ENCODE data around the gene DYNLRB1. TPM values are rescaled to one million over a fixed set of nuclear protein-coding genes. Genes with fewer than 3 reads are reported as not detected.
A peak's percentile ranks its signal among the peaks of the same experiment; 100 is the strongest.

DYNLRB1 gene
- total and polyA plus RNA-seq, 2 of the 13 experiments (the other 11 are each of a cell fraction or from before 2014, with no cell fraction given): 140 to 244 TPM

DNA sequence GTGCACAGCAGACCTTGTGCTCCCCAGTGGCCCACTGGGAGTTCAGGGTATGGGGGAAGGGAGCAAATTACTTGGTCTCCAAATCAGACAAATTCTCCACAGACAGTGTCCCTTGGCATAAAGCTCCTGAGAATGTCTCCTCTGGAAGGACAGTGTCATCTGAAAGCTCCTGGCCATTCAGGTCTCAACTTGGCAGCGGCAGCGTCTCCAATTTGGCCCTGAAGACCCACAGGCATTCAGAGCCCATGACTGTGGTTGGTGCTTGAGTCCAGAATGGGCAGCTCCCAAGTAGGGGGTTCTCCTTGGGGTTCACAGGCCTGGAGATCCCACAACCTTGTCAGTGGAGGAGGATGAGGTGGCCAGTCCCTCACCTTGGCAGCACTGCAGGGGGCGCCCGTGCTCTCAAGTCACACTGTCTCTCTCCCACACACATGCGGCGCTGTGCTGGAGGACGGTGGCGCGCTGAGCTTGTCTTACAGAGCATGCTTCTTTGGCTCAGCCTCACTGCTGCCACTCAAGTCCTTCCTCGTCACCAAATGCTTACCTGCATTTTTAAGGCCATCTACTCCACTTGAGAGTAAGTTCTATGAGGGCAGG is 20.7 kb downstream of the DYNLRB1 start:
- no peak overlapping the region for H3K9ac ChIP-seq (ENCODE audit: insufficient read depth, low read depth, low read length)
- peak; percentile 52 for FAIRE-seq
- no peaks in the 10 kb centered on the region for H3K9me3 ChIP-seq (ENCODE audit: low read length)
- DNase-seq (ENCODE audit: low spot score): peak; percentile 41
- in situ Hi-C loops (cut with HindIII; ENCODE audit: extremely low pct_ligation_motif_present, low pct_unique_long_range_greater_than_20kb) (loop anchor here (5.0 kb wide), 1 partner anchor 175 kb away; no protein-coding TSS in a partner anchor), intact Hi-C loops (cut with micrococcal nuclease; ENCODE audit: unreplicated experiment) (loop anchor here (5.0 kb wide), 1 partner anchor 170 kb away; no protein-coding TSS in a partner anchor)
- no peak overlapping the region for H3K27ac ChIP-seq (ENCODE audit: extremely low read length, insufficient read depth, low read length)
- no peak overlapping the region for H3K4me2 ChIP-seq (ENCODE audit: low read depth, low read length)
- H4K20me1 ChIP-seq (ENCODE audit: insufficient read depth, low read length): peaks cover 8% of the 10 kb centered on the region; the same call in 1 of the 2 replicates
- WGBS (ENCODE audit: low lambda C conversion rate): 88% methylated on average over 10 of the region's 10 CpGs
- peak; percentile 76 for ATAC-seq
- H3K36me3 ChIP-seq (replicated peaks in 1 of 2; ENCODE audit: control insufficient read depth in 1 of 2, insufficient read depth in 2 of 2, low read length in 2 of 2): peaks cover 63 to 89% of the 10 kb centered on the region in 2 experiments
- H3K79me2 ChIP-seq (ENCODE audit: insufficient read depth, low read length): peaks cover 2% of the 10 kb centered on the region
- H3K4me3 ChIP-seq (replicated peaks in 1 of 3; ENCODE audit: insufficient read depth in 1 of 3, low read depth in 2 of 3, low read length in 3 of 3): no peak overlapping the region
- no peaks in the 10 kb centered on the region for H3K4me1 ChIP-seq (ENCODE audit: insufficient read depth, low read length)
- ChIA-PET CTCF (ENCODE audit: low intra/inter-chr PET ratio, low total read pairs) (interaction anchor here (1.5 to 1.6 kb wide), 2 partner anchors 224 to 233 kb away, joined by 4 to 9 read pairs; no protein-coding TSS in a partner anchor), POLR2A (interaction anchor here (0.6 kb wide), 1 partner anchor 75 kb away, joined by 3 read pairs; no protein-coding TSS in a partner anchor)
- BruUV-seq (replicated peaks): no TSS peak
- no peaks in the 10 kb centered on the region for H3K27me3 ChIP-seq (ENCODE audit: control insufficient read depth in 1 of 2, insufficient read depth in 2 of 2, low read length in 2 of 2)
- H2AFZ ChIP-seq (ENCODE audit: low read length): no peak overlapping the region
- TF ChIP-seq ZNF446 (CRISPR knock-in tag; IDR thresholded peaks at IDR 0.05) (no peak), ZNF224 (CRISPR knock-in tag; IDR thresholded peaks at IDR 0.05) (no peak), KLF11 (CRISPR knock-in tag; IDR thresholded peaks at IDR 0.05) (no peak), RBAK (CRISPR knock-in tag; IDR thresholded peaks at IDR 0.05) (no peak), ZNF552 (CRISPR knock-in tag; IDR thresholded peaks at IDR 0.05; ENCODE audit: borderline replicate concordance) (no peak), XBP1 (CRISPR knock-in tag; IDR thresholded peaks at IDR 0.05) (no peak), ZNF124 (CRISPR knock-in tag; IDR thresholded peaks at IDR 0.05) (no peak), ZIK1 (CRISPR knock-in tag; IDR thresholded peaks at IDR 0.05; ENCODE audit: borderline replicate concordance, low read depth) (no peak), MYC (CRISPR knock-in tag; IDR thresholded peaks at IDR 0.05; ENCODE audit: borderline replicate concordance) (0 out of 2 replicates have a peak, but pooled peaks have one; percentile 43), RNF2 (conservative IDR thresholded peaks at IDR 0.05; ENCODE audit: low read depth) (no peak), ZNF652 (CRISPR knock-in tag; IDR thresholded peaks at IDR 0.05; ENCODE audit: borderline replicate concordance, low read depth) (no peak), MTA1 (CRISPR knock-in tag; IDR thresholded peaks at IDR 0.05; ENCODE audit: borderline replicate concordance) (peak; percentile 65; the same call in 1 of the 2 replicates), SPEN (CRISPR knock-in tag; IDR thresholded peaks at IDR 0.05; ENCODE audit: low read depth) (0 out of 2 replicates have a peak, but pooled peaks have one; percentile 19), FOXK1 (CRISPR knock-in tag; IDR thresholded peaks at IDR 0.05; ENCODE audit: borderline replicate concordance, low read depth) (no peak), ZSCAN25 (CRISPR knock-in tag; IDR thresholded peaks at IDR 0.05) (no peak)
- TF ChIP-seq, protein P1, sequence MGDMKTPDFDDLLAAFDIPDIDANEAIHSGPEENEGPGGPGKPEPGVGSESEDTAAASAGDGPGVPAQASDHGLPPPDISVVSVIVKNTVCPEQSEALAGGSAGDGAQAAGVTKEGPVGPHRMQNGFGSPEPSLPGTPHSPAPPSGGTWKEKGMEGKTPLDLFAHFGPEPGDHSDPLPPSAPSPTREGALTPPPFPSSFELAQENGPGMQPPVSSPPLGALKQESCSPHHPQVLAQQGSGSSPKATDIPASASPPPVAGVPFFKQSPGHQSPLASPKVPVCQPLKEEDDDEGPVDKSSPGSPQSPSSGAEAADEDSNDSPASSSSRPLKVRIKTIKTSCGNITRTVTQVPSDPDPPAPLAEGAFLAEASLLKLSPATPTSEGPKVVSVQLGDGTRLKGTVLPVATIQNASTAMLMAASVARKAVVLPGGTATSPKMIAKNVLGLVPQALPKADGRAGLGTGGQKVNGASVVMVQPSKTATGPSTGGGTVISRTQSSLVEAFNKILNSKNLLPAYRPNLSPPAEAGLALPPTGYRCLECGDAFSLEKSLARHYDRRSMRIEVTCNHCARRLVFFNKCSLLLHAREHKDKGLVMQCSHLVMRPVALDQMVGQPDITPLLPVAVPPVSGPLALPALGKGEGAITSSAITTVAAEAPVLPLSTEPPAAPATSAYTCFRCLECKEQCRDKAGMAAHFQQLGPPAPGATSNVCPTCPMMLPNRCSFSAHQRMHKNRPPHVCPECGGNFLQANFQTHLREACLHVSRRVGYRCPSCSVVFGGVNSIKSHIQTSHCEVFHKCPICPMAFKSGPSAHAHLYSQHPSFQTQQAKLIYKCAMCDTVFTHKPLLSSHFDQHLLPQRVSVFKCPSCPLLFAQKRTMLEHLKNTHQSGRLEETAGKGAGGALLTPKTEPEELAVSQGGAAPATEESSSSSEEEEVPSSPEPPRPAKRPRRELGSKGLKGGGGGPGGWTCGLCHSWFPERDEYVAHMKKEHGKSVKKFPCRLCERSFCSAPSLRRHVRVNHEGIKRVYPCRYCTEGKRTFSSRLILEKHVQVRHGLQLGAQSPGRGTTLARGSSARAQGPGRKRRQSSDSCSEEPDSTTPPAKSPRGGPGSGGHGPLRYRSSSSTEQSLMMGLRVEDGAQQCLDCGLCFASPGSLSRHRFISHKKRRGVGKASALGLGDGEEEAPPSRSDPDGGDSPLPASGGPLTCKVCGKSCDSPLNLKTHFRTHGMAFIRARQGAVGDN (CRISPR knock-in tag; IDR thresholded peaks at IDR 0.05): peak; percentile 61
- TF ChIP-seq, protein P2, sequence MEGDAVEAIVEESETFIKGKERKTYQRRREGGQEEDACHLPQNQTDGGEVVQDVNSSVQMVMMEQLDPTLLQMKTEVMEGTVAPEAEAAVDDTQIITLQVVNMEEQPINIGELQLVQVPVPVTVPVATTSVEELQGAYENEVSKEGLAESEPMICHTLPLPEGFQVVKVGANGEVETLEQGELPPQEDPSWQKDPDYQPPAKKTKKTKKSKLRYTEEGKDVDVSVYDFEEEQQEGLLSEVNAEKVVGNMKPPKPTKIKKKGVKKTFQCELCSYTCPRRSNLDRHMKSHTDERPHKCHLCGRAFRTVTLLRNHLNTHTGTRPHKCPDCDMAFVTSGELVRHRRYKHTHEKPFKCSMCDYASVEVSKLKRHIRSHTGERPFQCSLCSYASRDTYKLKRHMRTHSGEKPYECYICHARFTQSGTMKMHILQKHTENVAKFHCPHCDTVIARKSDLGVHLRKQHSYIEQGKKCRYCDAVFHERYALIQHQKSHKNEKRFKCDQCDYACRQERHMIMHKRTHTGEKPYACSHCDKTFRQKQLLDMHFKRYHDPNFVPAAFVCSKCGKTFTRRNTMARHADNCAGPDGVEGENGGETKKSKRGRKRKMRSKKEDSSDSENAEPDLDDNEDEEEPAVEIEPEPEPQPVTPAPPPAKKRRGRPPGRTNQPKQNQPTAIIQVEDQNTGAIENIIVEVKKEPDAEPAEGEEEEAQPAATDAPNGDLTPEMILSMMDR (CRISPR knock-in tag; IDR thresholded peaks at IDR 0.05): peak; percentile 86
- TF ChIP-seq, protein P3, sequence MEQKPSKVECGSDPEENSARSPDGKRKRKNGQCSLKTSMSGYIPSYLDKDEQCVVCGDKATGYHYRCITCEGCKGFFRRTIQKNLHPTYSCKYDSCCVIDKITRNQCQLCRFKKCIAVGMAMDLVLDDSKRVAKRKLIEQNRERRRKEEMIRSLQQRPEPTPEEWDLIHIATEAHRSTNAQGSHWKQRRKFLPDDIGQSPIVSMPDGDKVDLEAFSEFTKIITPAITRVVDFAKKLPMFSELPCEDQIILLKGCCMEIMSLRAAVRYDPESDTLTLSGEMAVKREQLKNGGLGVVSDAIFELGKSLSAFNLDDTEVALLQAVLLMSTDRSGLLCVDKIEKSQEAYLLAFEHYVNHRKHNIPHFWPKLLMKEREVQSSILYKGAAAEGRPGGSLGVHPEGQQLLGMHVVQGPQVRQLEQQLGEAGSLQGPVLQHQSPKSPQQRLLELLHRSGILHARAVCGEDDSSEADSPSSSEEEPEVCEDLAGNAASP (CRISPR knock-in tag; IDR thresholded peaks at IDR 0.05; ENCODE audit: borderline replicate concordance): no peak

Measured in HepG2 (cell line).